HG03575 (cell line): ENCODE measurements around the gene FMNL1.
"Not testable (repeated sequence)": the region's sequence is repeated elsewhere in the genome, so short reads cannot be mapped to it uniquely, and the experiment has no call there.

ENCODE experiments used
- ATAC-seq: cut with Tn5 transposase; IDR thresholded peaks from one replicate; pipeline ENCODE4 v1.9.1; 2021; ENCODE audit not compliant: unreplicated experiment, insufficient number of reproducible peaks, low FRiP score; ENCODE audit errors: extremely low read depth

FMNL1 gene

GRCh38 chr17:45221081-45222013 is at the start of gene FMNL1:
Gene FMNL1 (plus strand): TSS chr17:45221885. CDS start chr17:45222125, 240 bp downstream.
- no peak for ATAC-seq

DNA sequence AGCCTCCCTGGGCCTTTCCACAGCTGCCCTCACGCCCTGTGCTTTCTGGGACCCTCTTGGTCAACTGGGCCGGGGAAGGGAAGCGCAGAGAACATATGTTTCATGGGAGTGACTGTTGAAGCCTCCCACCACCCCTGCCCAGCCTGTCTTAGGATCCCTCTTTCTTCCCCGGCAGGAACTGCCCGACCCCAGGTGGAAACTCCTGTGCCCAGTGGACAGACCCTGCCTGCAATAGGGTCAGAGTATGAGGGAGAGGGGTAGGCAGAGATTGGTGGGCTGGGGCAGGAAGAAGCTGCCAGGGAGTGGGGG is 49.5 kb upstream of the FMNL1 start:
- ATAC-seq, result no peak

DNA sequence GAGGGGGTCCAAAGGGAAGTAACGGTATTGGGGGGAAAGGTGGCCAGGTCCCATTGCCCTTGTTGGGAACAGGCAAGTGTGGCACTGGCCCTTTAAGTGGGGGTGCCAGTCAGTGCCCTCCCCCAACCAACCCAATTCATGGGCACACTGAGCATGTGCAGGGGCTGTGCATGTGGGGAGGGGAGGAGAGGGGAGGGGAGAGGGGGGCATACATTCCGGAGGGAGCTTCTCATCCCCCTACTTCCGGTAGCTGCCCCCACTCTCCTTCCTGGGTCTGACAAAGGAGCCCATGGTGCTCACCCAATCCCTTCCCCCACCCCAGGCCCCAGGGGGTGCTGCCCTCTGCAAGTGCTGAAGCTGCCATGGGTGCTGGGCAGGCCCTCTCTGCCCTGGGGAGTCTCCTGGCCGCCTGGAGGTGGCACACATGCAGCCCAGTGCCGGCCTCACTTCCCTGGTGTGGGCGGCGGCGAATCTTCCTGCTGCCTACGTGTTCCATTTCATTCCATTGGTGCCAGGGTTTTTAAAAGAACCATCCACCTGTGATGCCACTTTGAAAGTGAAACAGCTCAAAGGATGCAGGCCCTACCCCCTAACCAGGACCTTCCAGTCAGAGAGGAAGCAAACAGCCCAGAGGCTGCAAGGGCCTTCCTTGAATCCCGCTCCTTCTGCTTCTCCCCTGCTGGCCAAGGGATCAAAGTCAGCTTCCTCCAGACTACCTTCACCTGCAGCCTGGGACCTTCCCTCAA is 49.0 kb upstream of the FMNL1 start:
- no peak for ATAC-seq

- no peak for ATAC-seq
These were observed 45.9 kb upstream of the FMNL1 start for GRCh38 chr17:45175759-45176115.

GRCh38 chr17:45177563-45177962 is 44.1 kb upstream of the FMNL1 start:
- no peak for ATAC-seq

GRCh38 chr17:45184144-45184543 is 37.5 kb upstream of the FMNL1 start:
- ATAC-seq, result no peak

GRCh38 chr17:45186801-45187354 is 34.8 kb upstream of the FMNL1 start:
- no peak for ATAC-seq

DNA sequence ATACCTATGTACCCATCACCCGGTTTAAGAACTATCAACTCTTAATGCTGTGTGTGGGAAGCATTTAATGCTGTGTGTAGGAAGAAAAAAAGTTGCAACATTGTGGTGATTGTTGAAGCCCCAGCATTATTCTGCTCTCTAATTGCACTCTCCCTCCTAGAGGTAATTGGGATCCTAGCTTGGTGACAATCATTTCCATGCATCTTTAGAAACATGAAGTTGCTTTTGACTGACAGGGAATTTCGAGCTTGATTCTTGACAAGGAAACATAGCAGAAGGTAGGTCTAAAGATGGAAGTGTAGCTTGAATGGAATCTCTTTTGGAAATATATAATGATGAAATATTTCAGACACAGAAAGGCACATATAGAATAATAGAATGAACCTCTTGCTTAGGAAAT is 32.7 kb upstream of the FMNL1 start:
- no peak for ATAC-seq

GRCh38 chr17:45190503-45191255 is 31.0 kb upstream of the FMNL1 start:
- ATAC-seq, result no peak

DNA sequence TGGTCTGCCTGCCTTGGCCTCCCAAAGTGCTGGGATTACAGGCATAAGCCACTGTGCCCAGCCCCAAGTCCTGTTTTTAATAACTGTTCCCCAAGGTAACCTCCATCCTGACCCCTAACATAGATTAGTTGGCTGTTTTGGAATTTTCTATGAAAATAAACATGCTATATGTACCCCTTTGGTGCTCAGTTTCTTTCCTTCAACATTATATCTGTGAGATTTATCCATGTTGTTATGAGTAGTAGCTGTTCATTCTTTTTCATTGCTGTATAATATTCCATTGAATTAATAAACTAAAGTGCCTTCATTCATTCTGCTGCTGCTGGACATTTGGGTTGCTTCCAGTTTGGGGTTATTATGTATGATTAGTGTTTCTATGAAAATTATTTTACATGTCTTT is 26.3 kb upstream of the FMNL1 start:
- no peak for ATAC-seq

DNA sequence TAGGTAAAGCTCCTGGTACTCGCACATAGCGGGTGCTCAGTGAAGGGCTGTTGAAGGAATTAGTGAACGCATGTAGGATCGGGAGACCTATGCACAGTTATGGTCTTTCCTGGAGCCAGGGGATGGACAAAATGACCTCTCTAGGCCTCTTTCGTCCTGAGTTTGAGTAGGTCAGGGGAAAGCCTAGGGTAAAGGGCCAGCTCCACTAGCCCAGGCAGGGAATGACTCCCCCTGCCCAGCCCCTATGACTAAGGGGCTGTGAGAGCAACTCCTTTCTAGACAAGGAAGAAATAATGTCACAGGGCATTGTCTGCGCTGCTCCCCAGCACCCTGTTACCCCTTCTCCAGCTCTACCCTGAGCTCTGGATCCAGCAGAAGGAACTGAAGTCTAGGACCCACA is 24.6 kb upstream of the FMNL1 start:
- ATAC-seq, result no peak

GRCh38 chr17:45197555-45198334 is 23.9 kb upstream of the FMNL1 start:
- no peak for ATAC-seq

DNA sequence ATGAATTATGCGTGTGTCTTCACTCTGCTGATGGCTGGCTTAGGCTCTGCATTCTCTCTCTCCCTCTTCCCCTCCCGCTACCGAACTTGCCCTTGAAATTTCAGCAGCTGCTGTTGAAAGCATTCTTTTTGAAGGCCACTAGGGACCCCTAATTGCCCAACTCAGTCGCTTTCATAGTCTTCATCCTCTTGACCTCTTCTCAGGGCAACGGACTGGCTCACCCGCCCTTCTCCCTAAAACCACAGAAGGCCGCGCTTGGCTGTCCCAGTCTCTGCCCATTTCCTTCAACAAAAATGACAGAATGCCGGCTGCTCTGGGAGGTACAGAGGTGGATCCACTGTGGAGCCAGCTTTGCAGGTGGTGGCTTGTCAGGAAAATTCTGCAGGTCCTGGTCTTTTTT is 21.0 kb upstream of the FMNL1 start:
- no peak for ATAC-seq

DNA sequence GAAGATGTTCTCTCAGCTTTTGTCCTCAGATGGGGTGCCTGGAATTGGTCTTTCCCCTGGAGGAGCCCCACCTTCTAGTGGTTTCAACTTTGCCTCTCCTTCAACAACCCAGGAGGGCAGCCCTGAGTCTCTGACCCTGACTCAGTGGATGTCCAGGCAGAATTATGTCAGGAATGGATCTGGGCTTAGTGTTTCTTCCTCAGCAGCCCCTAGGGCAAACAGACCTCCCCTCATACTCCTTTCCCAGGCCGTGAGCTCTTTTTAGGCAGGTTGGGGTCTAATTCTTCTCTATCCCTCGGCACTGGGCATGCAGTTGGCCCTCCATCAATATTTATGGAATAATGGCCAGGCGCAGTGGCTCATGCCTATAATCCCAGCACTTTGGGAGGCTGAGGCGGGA is 20.2 kb upstream of the FMNL1 start:
- no peak for ATAC-seq

- not testable (repeated sequence) for ATAC-seq
These were observed 19.8 kb upstream of the FMNL1 start for GRCh38 chr17:45201880-45202279.

DNA sequence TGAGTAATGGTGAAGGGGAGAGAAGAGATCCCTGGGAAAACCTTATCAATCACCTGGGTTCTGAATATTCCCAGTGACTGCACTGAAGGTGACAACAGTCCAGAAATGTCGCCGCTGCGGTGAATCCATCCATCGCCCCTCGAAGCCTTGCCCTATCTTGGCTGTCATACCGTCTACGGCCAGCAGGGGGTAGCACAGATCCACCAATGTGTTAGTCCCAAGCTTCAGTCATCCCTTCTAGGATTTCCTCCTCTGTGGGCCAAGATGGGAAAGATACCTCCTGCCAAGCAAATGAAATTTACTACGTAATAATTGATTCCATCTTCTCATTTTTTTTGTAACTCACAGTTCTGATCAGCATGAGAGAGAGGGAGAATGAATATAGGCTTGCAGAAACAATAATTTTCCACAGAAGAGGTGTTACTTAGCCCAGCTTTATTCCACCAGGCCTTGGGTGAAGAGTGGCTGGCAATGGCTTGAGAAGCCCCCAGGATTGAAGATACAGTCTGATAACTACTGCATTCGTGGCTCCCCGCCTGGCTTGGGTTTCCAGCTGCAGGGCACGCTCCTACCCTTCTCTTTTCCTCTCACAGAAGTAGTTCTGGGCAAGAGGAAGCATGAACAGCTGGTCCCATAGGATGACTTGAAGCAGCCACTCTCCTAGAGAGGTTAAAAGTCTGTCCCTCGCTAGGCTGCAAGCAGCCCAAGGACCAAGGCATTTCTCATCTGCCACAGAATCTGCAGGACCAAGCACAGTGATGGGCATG is 2.6 kb upstream of the FMNL1 start:
- ATAC-seq, result no peak

- no peak for ATAC-seq
These were observed 1.6 kb upstream of the FMNL1 start for GRCh38 chr17:45220079-45220478.

GRCh38 chr17:45222014-45222288 is 266 bp downstream of the FMNL1 start:
- ATAC-seq, result no peak
